H7 (cell line): Measurements from ENCODE around the gene RAPGEF5. TPM values are rescaled to one million over a fixed set of nuclear protein-coding genes. Genes with fewer than 3 reads are reported as not detected.

Experiments used
- DNase-seq: peaks from one replicate; pipeline ENCODE4 v3.0.0; 2012
- H3K27me3 ChIP-seq: 2 replicates; pipeline ENCODE4 v1.6.0; 2011; ENCODE audit warnings: mild to moderate bottlenecking, low read length; ENCODE audit not compliant: control insufficient read depth, insufficient read depth
- H3K36me3 ChIP-seq: replicated peaks from 2 replicates; pipeline ENCODE4 v1.5.1; 2011; ENCODE audit warnings: low read length; ENCODE audit not compliant: control insufficient read depth, insufficient read depth
- H3K4me3 ChIP-seq: 2 replicates; pipeline ENCODE4 v1.5.1; 2011; ENCODE audit warnings: low read depth, mild to moderate bottlenecking, control low read depth, low read length, moderate library complexity; ENCODE audit not compliant: insufficient read depth
- total RNA-seq: library from RNA; depleted of rRNA; stranded (reverse); fragments of >200 nt; shearing (Covaris generic); gene quantifications from 2 replicates; pipeline ENCODE4 v1.2.3, GENCODE V29; 2014

The RAPGEF5 gene
- total RNA-seq, 1 experiment from 2014 or later: 4.2 TPM

DNA sequence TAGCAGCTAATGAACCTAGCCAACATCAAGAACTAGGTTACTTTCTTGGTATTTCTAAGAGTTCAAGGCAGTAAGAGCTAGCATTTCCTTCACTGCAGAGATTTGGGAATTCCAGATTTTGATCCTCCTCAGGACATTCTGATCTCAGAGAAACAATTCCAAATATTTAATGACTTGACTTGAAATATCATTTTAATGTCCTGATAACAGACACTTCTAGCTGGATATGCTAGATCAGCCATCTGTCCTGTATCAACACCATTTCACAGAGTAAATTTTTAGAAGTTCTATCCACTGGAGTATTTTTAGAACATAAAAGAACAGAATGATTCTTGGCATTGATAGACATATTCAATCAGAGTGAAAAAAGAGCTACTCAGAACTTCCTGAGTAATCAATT lies 151.3 kb downstream of the RAPGEF5 start:
- no peak for DNase-seq
- no peaks in the 10 kb centered on the region for H3K27me3 ChIP-seq

DNA sequence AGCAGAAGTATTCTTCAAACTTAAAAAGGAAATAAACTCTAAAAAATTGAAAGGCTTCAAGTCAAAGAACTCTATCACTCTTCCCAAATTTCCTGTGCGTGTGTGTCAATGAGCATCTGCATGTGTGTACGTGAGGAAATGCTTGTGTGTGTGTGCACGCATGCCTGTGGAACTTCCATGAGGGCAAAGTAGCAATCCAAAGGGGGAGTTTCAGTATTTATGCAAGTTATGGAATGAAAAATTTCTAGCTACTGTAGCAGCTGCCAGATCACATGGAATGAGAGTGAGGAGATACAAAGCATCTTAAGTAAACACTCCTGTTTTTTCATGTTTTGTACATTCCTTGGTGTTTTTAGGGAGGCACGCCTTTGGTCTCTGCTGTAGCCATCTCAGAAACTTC lies 152.6 kb downstream of the RAPGEF5 start:
- DNase-seq: no peak
- H3K4me3 ChIP-seq: no peak overlapping the region
- H3K27me3 ChIP-seq: no peaks in the 10 kb centered on the region
- H3K36me3 ChIP-seq: no peaks in the 10 kb centered on the region

More for the DNA sequence above, 151.3 kb downstream of the RAPGEF5 start:
- Histone ChIP-seq H3K4me3 (no peak overlapping the region), H3K36me3 (no peaks in the 10 kb centered on the region)

DNA sequence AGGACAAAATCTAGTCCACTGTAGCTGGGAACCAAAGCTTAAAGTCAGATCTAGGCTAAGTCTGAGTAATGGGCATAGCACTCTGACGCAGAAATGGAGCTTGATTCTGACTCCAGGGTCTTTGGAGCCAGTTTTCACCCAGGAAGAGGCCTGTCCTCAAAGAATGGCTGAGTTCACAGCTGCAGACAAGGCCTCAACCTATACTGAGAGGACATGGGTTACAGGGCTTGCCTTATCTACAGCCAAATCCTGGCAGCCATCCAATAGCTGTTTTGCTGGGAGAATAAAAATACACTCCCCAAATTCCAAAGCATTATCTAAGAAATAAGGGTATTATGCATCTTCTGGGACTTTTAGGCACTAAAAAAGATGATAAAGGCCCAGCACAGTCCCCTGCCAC lies 154.8 kb downstream of the RAPGEF5 start:
- no peaks in the 10 kb centered on the region for H3K27me3 ChIP-seq
- H3K4me3 ChIP-seq: no peak overlapping the region
- DNase-seq: no peak
- no peaks in the 10 kb centered on the region for H3K36me3 ChIP-seq

DNA sequence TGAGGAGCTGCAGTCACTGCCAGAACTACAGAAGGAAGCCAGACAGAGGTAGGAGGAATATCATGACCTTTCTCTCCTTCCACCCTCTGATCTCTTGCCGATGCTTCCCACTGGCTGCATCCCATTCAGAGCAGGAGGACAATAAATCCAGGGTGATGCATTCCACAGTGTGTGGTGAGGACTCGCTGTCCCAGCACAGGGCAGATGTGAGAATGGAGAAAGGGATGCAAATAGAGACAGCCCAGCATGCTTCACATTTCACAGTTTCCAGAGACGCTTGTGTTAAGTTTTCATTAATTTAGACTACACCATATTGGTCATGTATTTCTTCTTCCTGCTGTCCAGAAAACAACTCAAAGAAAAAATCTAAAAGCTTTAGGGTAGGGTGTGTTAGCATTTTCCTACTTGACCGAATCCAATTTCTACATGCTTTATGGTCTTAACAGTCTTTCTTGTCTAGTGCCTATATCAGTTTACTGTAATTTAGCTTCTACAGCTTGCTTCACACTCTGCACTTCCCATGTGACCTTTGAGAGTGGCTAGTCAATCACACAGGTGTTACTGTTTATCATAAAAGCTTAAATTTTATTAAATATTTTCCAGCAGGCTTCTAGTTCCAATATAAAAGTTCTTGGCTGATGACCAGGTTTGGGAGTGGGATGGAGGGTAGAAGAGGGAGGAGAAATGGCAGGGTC lies 155.6 kb downstream of the RAPGEF5 start:
- no peak for DNase-seq
- Histone ChIP-seq H3K36me3 (no peaks in the 10 kb centered on the region), H3K27me3 (no peaks in the 10 kb centered on the region)

DNA sequence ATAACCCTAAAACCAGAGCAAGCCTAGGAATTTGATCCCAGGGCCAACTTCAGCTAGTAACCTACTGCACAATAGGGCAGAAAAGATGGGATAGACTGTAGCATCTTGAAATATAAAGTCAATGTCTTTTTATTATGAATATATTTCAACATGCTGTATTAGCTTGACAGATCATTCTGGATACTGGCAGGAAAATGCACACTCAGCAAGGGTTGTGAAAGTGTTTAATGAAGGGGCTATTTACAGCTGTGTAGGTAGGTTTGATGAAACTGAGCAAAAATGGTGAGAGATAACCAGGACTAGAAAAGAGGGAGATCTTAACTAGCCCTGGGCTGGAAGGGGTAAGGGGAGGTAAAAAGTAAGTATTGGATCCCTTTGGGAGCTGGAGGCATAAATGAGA lies 156.2 kb downstream of the RAPGEF5 start:
- no peaks in the 10 kb centered on the region for H3K27me3 ChIP-seq
- no peaks in the 10 kb centered on the region for H3K36me3 ChIP-seq
- no peak overlapping the region for H3K4me3 ChIP-seq
- DNase-seq: no peak

More for the DNA sequence above, 155.6 kb downstream of the RAPGEF5 start:
- no peak overlapping the region for H3K4me3 ChIP-seq

DNA sequence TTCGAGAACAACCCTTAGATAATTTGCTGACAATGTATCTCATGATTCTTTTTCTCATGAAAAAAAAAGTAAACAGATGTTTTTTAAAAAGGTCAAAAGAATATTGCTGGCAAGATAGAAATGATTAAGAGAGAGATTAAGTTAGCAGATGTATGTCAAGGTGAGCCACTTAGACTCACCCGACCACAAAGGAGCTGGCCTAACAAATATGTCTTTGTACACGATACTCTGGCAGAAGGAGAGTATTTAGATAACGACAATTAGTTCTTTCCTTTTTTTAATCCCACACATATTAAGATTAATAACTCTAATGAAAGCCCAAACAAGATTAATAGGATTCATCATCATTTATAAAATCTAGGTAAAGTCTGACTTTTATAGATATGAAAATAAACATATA lies 156.7 kb downstream of the RAPGEF5 start:
- H3K4me3 ChIP-seq: no peak overlapping the region
- no peaks in the 10 kb centered on the region for H3K27me3 ChIP-seq
- no peaks in the 10 kb centered on the region for H3K36me3 ChIP-seq
- DNase-seq: no peak

DNA sequence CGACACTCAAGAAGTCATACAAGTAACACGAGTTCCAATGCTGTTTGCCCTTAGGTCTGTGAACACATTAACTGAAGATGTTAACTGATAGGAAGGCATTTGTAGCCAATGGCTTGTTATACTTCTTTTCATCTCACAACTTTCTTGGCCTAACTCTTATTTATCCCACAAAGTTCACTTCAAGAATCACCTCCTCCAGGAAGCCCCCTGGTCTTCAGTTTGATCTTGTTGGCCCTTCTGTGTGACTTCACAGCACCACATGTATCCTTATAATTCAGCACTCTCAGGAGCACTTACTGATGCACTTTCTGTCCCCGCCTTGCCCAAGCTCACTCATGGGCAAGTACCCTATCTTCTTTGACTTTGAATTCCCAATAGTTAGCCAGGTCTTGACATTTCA lies 159.6 kb downstream of the RAPGEF5 start:
- H3K27me3 ChIP-seq: peaks cover 5% of the 10 kb centered on the region
- H3K36me3 ChIP-seq: no peaks in the 10 kb centered on the region
- DNase-seq: no peak
- H3K4me3 ChIP-seq: no peak overlapping the region

DNA sequence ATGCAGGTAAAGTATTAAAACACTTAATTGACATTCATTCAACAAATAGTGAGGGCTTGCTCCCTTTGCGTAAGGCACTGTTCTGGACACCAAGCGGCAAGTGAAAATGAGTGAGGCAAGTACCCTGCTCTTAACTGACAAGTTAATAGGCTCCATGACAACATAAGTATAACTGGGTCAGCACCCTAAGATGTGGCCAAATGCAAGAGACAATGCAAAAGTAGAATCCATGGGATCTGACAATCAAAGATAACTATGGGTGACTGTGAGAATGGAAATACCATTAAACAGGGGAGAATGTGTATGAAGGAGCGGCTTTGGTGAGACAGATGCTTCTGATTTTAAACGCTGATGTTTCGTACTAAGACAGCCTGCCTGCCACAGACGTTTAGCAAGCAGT lies 160.5 kb downstream of the RAPGEF5 start:
- no peak for DNase-seq
- Histone ChIP-seq H3K27me3 (peaks cover 5% of the 10 kb centered on the region), H3K4me3 (no peak overlapping the region), H3K36me3 (no peaks in the 10 kb centered on the region)

DNA sequence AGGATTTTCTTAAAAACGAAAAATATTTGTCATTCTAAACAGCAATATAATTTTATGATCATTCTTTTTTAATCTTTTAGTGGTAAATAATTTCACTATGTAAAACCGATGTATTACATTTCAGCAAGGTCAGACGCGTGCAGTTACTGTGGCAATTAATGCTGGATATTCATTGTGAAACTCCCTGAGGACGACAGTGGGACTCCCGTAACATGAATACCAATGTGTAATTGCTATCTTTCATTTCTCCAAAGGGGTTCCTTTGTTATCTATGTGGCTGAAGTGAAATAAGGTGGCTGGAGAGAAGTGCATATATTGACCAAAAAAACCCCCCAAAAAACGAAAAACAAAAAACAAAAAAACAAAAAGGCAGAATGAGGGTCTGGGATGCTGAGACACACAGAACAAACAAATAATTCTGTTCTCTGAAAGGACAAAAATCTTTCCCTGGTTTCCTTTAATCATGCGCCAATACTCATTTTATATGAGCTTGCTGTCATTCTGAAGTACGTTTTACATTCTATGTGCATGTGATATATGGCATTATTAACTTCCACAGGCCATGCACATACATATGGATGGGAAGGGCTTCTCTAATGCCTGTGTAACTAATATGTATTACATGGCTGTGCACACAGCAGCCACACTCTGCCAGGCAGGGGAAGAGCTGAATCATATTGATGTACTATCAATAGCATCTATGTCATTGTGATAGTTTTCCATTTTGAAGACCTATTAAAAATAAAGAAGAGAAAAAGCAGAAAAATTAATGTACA lies 161.4 kb downstream of the RAPGEF5 start:
- Histone ChIP-seq H3K36me3 (no peaks in the 10 kb centered on the region), H3K4me3 (no peak overlapping the region), H3K27me3 (peaks cover 5% of the 10 kb centered on the region)
- no peak for DNase-seq

DNA sequence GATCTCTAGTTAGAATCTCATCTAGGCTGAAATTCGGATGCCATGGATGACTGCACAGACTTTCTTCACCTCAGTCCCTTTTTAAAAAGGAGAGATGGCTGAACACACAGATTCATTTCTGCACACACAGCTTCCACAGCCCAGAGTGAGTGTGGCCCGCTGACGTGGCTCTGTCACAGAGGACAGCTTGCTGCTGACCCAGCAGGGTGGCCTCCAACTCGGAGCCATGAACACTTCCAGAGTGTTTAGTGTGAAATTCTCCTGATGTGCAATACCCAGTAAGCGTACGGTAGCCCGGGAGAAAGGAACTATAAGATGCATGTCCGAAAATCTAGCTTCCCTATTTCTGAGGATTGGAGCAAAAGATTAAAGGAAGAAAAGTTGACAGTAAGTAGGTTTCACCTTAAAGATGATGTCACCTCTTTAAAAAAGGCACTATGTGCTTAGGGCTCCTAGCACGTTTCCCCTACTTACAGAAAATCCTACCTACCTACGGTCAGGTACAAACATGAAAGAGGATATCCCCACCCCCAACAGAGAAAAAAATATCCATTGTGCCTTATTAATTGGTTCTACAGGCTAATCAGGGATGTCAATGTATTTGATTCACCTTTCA lies 162.2 kb downstream of the RAPGEF5 start:
- Histone ChIP-seq H3K4me3 (no peak overlapping the region), H3K27me3 (peaks cover 5% of the 10 kb centered on the region), H3K36me3 (no peaks in the 10 kb centered on the region)
- DNase-seq: no peak

DNA sequence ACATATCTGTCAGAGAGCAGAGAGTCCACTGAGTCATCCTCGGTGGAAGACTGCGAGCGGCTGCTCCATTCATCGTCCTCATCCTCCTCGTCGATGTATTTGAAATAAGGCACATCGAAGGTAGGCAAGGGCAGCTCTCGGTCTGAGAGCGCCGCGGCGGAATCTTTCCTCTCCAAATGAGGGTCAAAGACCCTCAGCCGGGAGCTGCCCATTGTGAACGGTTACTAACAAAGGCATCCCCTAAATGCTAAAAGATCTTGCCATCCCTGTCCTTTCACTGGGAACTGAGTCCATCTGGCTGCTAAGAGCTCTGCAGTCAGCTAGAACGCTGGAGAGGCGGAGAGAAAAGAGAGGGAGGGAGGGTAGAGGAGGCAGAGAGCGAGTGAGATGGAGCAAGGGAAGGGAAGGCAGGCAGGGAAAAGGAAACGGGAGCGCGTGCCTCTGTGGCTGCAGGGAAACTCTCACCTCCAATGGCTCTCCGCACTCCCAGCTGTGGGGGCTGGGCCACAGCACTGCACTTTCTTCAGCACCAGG lies 163.4 kb downstream of the RAPGEF5 start:
- peak; percentile 19 for DNase-seq
- Histone ChIP-seq H3K27me3 (peaks cover 5% of the 10 kb centered on the region), H3K36me3 (no peaks in the 10 kb centered on the region), H3K4me3 (peak overlapping the region; percentile 46)

DNA sequence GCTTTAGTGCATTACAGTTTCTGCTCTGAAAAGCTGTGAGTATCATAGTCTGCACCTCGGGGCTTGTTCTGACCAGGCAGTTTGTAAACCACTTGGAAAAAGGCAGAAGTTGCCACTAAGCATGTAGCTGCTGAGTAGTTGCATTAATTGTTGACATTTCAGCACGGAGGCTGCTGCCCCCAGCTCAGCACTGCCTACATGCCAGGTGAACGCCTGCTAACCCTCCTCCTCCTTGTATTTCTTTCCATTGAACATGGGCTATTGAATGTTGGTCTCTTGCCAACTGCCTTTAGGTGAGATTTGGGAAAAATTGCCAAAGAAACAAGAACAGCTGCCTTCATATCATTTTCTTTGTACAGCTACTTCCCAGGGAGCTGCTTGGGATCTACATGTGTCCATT lies 164.2 kb downstream of the RAPGEF5 start:
- Histone ChIP-seq H3K27me3 (peaks cover 5% of the 10 kb centered on the region), H3K4me3 (peak overlapping the region; percentile 46; the same call in 1 of the 2 replicates), H3K36me3 (no peaks in the 10 kb centered on the region)
- DNase-seq: no peak

DNA sequence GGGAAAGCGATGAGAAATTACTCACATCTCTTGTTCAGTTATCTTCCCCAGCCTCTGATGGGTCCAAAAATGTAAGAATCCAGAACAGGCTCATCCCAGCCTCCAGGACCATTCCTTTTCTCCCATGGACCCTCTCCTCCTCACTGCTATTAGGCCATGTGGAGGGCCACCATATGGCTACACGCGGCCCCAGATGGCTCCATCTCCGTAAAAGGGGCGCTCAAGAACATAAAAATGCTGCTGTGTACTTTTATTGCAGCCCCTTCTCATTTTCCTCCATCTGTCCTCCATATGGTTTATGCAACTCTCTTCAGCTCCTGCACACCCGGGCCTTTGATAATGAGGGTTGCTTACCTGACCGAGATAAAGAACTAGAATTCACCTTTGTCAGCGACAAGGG lies 166.2 kb downstream of the RAPGEF5 start:
- no peak for DNase-seq
- H3K36me3 ChIP-seq: no peaks in the 10 kb centered on the region
- H3K4me3 ChIP-seq: no peak overlapping the region
- peaks cover 5% of the 10 kb centered on the region for H3K27me3 ChIP-seq

DNA sequence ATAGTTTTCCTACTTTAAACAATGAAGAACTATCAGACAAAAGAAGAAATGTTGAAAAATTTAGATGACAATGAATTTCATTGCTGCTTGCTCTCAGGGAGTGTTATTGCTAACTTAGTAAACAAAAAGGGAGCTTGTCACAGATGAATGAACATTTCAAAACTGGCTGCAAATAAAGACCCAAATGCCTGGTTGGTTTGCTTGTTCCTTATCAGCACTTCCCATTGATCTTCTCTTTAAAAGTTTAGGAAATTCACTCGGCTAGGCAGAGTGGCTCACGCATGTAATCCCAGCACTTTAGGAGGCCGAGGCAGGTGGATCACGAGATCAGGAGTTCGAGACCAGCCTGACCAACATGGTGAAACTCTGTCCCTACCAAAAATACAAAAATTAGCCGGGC lies 167.2 kb downstream of the RAPGEF5 start:
- Histone ChIP-seq H3K27me3 (peaks cover 5% of the 10 kb centered on the region), H3K4me3 (no peak overlapping the region), H3K36me3 (no peaks in the 10 kb centered on the region)
- DNase-seq: no peak

DNA sequence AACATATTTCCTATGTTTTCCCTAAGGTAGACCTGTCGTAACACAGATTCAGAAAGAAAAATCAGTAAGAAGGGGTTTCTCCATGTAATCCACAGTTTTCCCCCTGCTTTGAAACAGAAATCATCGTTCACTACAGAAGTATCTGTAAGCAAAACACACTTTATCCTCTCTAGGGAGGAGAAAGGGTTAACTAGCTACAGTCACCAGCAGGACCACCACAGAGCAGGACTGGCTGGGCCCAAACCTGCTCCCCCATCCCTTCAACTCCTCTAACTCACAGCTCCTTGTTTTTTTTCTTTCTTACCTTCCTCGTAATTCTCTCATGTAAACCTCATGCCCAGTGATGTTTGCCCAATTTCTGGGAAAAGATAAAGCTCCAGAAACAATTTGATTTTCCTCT lies 167.7 kb downstream of the RAPGEF5 start:
- Histone ChIP-seq H3K27me3 (peaks cover 5% of the 10 kb centered on the region), H3K4me3 (no peak overlapping the region), H3K36me3 (no peaks in the 10 kb centered on the region)
- peak; percentile 7 for DNase-seq
